Immature natural killer cell (primary cell): ENCODE results near the gene SURF2. TPM values are rescaled to one million over a fixed set of nuclear protein-coding genes. Genes with fewer than 3 reads are reported as not detected.

ENCODE experiments used
- DNase-seq, 3 donors: peaks; one replicate each; pipeline ENCODE4 v3.0.0; 2022; ENCODE audit warnings: mixed read lengths in 1 of 3
- H3K27ac Mint-ChIP-seq, 6 donors: one replicate each; pipeline ENCODE4 v1.8.0; 2020; ENCODE audit warnings: mixed read lengths in 6 of 6, mild to moderate bottlenecking in 5 of 6, inconsistent platforms in 4 of 6, moderate library complexity in 3 of 6
- H3K27me3 Mint-ChIP-seq, 3 donors: one replicate each; pipeline ENCODE4 v1.8.0; 2020 to 2021; ENCODE audit warnings: low read depth in 3 of 3, mild to moderate bottlenecking in 3 of 3, mixed read lengths in 3 of 3, moderate library complexity in 3 of 3, inconsistent platforms in 1 of 3
- H3K36me3 Mint-ChIP-seq, 3 donors: one replicate each; pipeline ENCODE4 v1.8.0; 2020; ENCODE audit warnings: mixed read lengths in 3 of 3, inconsistent platforms in 2 of 3, mild to moderate bottlenecking in 2 of 3
- H3K4me1 Mint-ChIP-seq, 2 donors: one replicate each; pipeline ENCODE4 v1.8.0; 2020; ENCODE audit warnings: inconsistent platforms in 2 of 2, mild to moderate bottlenecking in 2 of 2, mixed read lengths in 2 of 2, moderate library complexity in 1 of 2
- H3K4me3 Mint-ChIP-seq, 5 donors: one replicate each; pipeline ENCODE4 v1.8.0; 2020; ENCODE audit warnings: mild to moderate bottlenecking in 5 of 5, mixed read lengths in 5 of 5, inconsistent platforms in 3 of 5, moderate library complexity in 3 of 5
- H3K9me3 Mint-ChIP-seq, 6 donors: one replicate each; pipeline ENCODE4 v1.8.0; 2020; ENCODE audit warnings: mild to moderate bottlenecking in 6 of 6, mixed read lengths in 6 of 6, inconsistent platforms in 4 of 6, moderate library complexity in 3 of 6
- polyA plus RNA-seq, 3 donors: library from polyadenylated mRNA; unstranded; fragments of 300-500 nt; fragmentation: Illumina TruSeq; gene quantifications; one replicate each; pipeline ENCODE4 v1.2.3, GENCODE V29; 2021

SURF2 gene
- polyA plus RNA-seq, 3 donors from 2014 or later: 30.2 to 36.9 (median 34.5) TPM

GRCh38 chr9:133377721-133378216 is 21.4 kb downstream of the SURF2 start:
- no peak overlapping the region for H3K27ac Mint-ChIP-seq

GRCh38 chr9:133378408-133378962 is 22.1 kb downstream of the SURF2 start:
- H3K36me3 Mint-ChIP-seq: no peaks in the 10 kb centered on the region
- H3K4me3 Mint-ChIP-seq: peak overlapping the region in 1 of 5 donors; percentile 27
- no peaks in the 10 kb centered on the region for H3K9me3 Mint-ChIP-seq
- no peak for DNase-seq
- H3K4me1 Mint-ChIP-seq: peaks cover 16 to 17% of the 10 kb centered on the region in 2 donors
- H3K27me3 Mint-ChIP-seq: peaks cover 0 to 12% (median 7%) of the 10 kb centered on the region in 3 donors
- no peak overlapping the region for H3K27ac Mint-ChIP-seq

More at GRCh38 chr9:133377721-133378216, 21.4 kb downstream of the SURF2 start:
- Mint-ChIP-seq H3K27me3 (peaks cover 0 to 12% (median 7%) of the 10 kb centered on the region in 3 donors), H3K9me3 (no peaks in the 10 kb centered on the region), H3K4me1 (peaks cover 22 to 24% of the 10 kb centered on the region in 2 donors), H3K36me3 (no peaks in the 10 kb centered on the region), H3K4me3 (peak overlapping the region in 2 of 5 donors; percentile 77 to 78)
- no peak for DNase-seq

DNA sequence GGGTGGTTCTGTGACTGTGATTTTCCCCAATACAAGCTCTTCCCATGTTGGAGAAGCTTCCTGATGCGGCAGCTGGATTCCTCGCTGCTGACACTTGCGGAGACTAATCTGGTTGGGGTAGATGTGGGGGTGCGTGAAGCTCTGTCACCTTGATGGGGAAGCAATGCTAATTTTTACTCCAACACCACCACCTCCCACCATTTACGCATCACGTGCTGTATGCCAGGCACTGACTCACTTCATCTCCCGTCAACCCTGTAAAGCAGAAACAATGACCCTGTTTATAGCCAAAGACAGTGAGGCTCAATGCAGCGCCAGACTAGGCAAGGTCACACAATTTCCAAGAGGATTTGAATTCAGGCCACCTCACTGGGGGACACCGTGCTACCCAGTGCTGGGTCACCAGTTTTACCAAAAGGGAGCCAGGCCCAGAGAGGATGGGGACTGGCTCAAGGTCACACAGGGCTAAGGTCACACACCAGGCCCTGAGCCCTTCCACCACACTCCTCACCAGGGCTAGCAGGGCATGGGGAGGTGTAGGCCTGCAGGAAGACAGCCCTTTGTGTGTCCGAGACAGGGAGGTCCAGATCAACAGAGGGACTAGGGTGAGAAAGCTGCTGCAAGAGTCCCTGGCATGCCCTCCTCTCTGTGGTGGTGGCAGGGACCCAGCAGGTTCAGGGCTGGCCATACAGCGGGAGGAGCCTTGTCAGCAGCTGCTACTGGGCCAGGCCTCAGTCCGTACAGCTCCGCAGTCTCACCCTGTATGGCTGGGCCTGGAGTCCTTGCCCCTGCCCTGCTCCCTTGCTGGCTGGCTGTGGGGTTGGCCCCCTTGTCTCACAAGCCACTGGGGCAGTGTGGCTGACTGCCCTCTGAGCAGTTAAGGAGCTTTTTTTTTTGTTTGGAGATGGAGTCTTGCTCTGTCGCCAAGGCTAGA is 23.1 kb downstream of the SURF2 start:
- H3K4me1 Mint-ChIP-seq: peaks cover 8 to 10% of the 10 kb centered on the region in 2 donors
- H3K4me3 Mint-ChIP-seq: no peak overlapping the region
- no peaks in the 10 kb centered on the region for H3K9me3 Mint-ChIP-seq
- no peak overlapping the region for H3K27ac Mint-ChIP-seq
- DNase-seq: no peak
- H3K36me3 Mint-ChIP-seq: no peaks in the 10 kb centered on the region
- H3K27me3 Mint-ChIP-seq: peaks cover 0 to 12% (median 7%) of the 10 kb centered on the region in 3 donors

- Mint-ChIP-seq H3K9me3 (no peaks in the 10 kb centered on the region), H3K27ac (no peak overlapping the region), H3K4me3 (no peak overlapping the region), H3K4me1 (peaks cover 0 to 2% of the 10 kb centered on the region in 2 donors), H3K36me3 (no peaks in the 10 kb centered on the region), H3K27me3 (peaks cover 0 to 5% (median 0%) of the 10 kb centered on the region in 3 donors)
- DNase-seq: no peak
Observed at GRCh38 chr9:133380734-133381133, 24.4 kb downstream of the SURF2 start.

DNA sequence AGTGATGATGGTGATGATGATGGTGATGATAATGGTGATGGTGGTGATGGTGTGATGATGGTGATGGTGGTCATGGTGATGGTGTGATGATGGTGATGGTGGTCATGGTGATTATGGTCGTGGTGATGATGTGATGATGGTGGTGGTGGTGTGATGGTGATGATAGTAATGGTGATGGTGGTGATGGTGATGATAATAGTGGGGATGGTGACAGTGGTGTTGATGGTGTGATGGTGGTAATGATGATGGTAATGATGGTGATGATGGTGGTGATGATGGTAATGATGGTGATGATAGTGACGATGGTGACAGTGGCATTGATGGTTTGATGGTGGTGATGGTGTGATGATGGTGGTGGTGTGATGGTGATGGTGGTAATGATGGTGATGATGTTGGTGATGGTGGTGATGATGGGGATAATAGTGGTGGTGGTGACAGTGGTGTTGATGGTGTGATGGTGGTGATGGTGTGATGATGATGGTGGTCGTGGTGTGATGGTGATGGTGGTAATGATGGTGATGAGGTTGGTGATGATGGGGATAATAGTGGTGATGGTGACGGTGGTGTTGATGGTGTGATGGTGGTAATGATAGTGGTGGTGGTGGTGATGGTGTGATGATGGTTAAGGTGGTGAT is 26.3 kb downstream of the SURF2 start:
- Mint-ChIP-seq H3K4me3 (no peak overlapping the region), H3K27ac (no peak overlapping the region), H3K9me3 (no peaks in the 10 kb centered on the region), H3K4me1 (no peaks in the 10 kb centered on the region), H3K36me3 (no peaks in the 10 kb centered on the region), H3K27me3 (peaks cover 0 to 2% (median 0%) of the 10 kb centered on the region in 3 donors)
- peak; percentile 36 to 49 (median 39) for DNase-seq

- Mint-ChIP-seq H3K36me3 (no peaks in the 10 kb centered on the region), H3K4me3 (no peak overlapping the region), H3K9me3 (no peaks in the 10 kb centered on the region), H3K4me1 (no peaks in the 10 kb centered on the region), H3K27ac (no peak overlapping the region), H3K27me3 (no peaks in the 10 kb centered on the region)
- DNase-seq: no peak
Observed at GRCh38 chr9:133383438-133383837, 27.1 kb downstream of the SURF2 start.

- no peak overlapping the region for H3K27ac Mint-ChIP-seq
- H3K4me1 Mint-ChIP-seq: no peaks in the 10 kb centered on the region
- H3K36me3 Mint-ChIP-seq: no peaks in the 10 kb centered on the region
- H3K9me3 Mint-ChIP-seq: no peaks in the 10 kb centered on the region
- H3K27me3 Mint-ChIP-seq: peaks cover 1 to 3% (median 3%) of the 10 kb centered on the region in 3 donors
- no peak for DNase-seq
- no peak overlapping the region for H3K4me3 Mint-ChIP-seq
Observed at GRCh38 chr9:133384736-133385321, 28.5 kb downstream of the SURF2 start.

DNA sequence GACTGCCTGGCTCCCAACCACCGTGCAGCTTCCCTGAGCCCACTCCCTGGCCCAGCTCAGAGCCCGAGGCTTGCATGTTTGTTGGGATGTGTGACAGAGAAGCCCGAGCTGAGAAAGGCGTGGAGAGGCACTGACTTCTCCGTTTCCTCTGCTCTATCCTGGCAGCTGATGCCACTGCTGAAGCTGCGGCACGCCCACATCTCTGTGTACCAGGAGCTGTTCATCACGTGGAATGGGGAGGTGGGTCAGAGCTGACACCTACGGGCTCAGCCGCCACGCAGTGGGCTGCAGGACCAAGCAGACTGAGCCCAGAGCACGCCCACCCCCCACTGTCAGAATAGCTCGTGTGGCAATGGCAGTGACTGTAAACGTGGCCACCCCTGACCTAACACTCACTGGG is 29.1 kb downstream of the SURF2 start:
- Mint-ChIP-seq H3K36me3 (no peaks in the 10 kb centered on the region), H3K4me3 (no peak overlapping the region), H3K9me3 (no peaks in the 10 kb centered on the region), H3K4me1 (no peaks in the 10 kb centered on the region), H3K27me3 (peaks cover 1 to 5% (median 4%) of the 10 kb centered on the region in 3 donors), H3K27ac (no peak overlapping the region)
- no peak for DNase-seq

- Mint-ChIP-seq H3K36me3 (no peaks in the 10 kb centered on the region), H3K4me3 (no peak overlapping the region), H3K9me3 (no peaks in the 10 kb centered on the region), H3K27ac (no peak overlapping the region), H3K27me3 (peaks cover 1 to 5% (median 4%) of the 10 kb centered on the region in 3 donors), H3K4me1 (no peaks in the 10 kb centered on the region)
- DNase-seq: no peak
Observed at GRCh38 chr9:133386338-133386737, 30.0 kb downstream of the SURF2 start.

DNA sequence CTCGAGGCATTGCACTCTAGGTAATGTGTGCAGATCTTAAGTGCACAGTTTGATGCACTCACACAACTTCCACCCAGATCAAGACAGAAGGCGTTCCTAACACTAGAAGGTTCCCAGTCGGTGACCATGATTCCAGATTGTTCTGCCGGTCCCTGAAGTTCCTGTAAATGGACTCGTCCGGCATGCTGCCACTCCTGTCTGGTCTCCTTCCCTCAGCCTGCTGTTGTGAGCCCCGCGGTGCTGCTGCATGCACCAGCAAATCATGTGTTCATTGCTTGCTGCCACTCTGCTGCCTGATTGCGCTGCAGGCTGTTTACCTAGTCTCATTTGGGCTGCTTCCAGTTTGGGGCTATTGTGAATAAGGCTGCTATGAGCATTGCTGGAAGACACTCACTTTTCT is 31.3 kb downstream of the SURF2 start:
- no peak for DNase-seq
- no peak overlapping the region for H3K4me3 Mint-ChIP-seq
- no peak overlapping the region for H3K27ac Mint-ChIP-seq
- H3K9me3 Mint-ChIP-seq: no peaks in the 10 kb centered on the region
- H3K27me3 Mint-ChIP-seq: peaks cover 1 to 5% (median 4%) of the 10 kb centered on the region in 3 donors
- no peaks in the 10 kb centered on the region for H3K4me1 Mint-ChIP-seq
- H3K36me3 Mint-ChIP-seq: no peaks in the 10 kb centered on the region

DNA sequence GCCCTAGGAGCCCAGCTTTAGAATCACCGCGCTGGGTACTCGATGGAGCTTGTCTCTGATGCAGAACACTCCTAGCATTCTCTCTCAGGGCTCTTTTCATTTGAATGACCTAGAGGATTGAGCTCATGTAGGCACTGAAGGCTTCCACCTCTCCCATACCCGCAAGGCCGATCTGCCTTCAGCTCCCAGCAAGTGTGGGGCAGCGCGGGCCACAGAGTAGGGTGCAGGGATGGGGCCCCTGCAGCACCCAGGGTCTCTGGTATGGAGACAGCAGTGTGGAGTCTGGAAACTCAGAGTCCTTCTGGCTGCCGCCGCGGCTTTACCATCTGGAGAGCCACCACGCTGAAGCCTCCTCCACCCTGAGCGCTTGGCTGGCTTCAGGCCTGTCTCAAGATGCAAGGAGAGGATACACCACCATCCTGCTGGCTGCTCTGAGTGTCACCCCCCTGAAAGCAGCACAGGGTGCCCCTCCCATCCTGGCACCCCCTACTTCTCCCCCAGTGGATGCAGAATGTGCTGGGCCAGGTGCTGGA is 32.7 kb downstream of the SURF2 start:
- Mint-ChIP-seq H3K36me3 (no peaks in the 10 kb centered on the region), H3K4me3 (no peak overlapping the region), H3K4me1 (no peaks in the 10 kb centered on the region), H3K27ac (no peak overlapping the region), H3K9me3 (no peaks in the 10 kb centered on the region), H3K27me3 (peaks cover 1 to 5% (median 4%) of the 10 kb centered on the region in 3 donors)
- no peak for DNase-seq

DNA sequence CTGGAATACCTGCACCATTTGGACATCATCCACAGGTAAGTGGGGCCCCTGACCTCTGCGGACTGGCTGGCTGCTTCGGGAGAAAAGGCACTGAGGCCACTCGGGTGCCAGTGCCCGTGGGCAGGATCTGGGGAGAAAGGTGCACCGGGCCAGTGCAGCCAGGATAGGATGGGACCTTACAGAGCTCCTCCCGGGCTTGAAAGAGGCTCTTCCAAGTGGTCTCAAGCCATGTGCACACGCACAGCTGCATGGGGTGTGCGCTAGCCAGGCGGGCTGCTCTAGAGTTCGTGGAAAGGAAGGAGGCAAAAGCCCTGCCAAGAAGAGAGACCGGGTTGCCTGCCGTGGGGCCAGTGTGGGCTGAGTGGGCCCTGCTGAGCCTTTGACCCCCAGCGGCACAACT is 33.2 kb downstream of the SURF2 start:
- DNase-seq: no peak
- no peaks in the 10 kb centered on the region for H3K9me3 Mint-ChIP-seq
- peaks cover 1 to 5% (median 4%) of the 10 kb centered on the region in 3 donors for H3K27me3 Mint-ChIP-seq
- H3K27ac Mint-ChIP-seq: no peak overlapping the region
- no peaks in the 10 kb centered on the region for H3K36me3 Mint-ChIP-seq
- no peaks in the 10 kb centered on the region for H3K4me1 Mint-ChIP-seq
- no peak overlapping the region for H3K4me3 Mint-ChIP-seq

DNA sequence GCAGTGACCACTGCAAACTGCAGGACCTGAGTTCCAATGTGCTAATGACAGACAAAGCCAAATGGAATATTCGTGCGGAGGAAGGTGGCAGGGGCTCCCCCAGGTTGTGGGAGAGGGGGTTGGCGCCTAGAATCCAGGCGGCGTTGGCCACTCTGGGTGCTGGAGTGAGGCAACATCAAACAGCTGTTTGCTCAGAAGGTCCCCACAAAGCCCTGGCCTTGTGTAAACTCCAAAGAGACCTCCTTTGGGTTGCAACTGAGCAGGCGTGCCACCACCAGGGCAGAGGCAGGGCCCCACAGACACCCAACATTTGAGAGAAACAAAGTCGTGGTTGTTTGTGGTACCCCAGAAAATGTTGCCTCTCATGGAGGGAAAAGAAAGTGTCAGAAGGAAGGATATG is 34.4 kb downstream of the SURF2 start:
- Mint-ChIP-seq H3K27me3 (peaks cover 1 to 5% (median 4%) of the 10 kb centered on the region in 3 donors), H3K27ac (no peak overlapping the region), H3K36me3 (no peaks in the 10 kb centered on the region), H3K9me3 (no peaks in the 10 kb centered on the region), H3K4me3 (no peak overlapping the region), H3K4me1 (no peaks in the 10 kb centered on the region)
- DNase-seq: no peak
